ENCODE measurements around the gene SYNE2.

The SYNE2 gene

DNA sequence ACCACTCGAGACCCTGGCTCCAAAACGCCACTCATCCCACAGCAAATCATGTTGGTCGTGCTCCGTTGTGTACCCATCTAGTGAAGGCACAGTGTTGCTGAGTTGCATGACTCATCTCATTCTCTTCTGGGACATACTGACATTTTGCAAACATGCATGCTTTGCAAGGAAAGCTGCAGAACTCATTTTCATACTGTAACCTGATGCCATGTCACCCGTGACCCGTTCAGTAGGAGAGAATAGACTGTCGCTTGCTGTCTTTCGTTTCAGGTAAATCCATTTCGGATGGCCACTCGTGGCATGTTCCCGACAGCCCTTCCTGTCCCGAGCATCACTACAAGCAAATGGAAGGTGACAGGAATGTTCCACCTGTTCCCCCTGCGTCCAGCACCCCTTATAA, 363.2 kb downstream of the SYNE2 start:
- no peak overlapping the region for H3K4me3 ChIP-seq (ENCODE audit: low read length)

DNA sequence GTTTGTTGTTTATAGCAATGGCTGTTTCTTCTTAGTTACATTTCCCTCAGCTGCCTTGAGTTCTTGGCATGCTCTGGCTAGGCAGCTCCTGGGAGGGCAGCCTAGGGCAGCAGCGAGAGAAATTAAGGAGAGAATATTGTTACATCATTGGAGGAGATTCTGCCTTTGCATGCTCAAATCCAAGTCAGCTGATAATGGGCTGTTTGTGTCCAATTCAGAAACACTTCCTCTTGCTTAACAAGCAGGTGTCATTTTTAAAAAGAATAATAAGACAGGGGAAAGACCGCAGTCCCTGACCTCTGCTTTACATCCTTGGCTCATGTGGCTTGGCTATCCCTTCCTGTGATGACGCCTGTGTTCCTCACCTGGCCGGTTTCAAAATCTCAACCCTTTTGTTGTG, 364.5 kb downstream of the SYNE2 start:
- Histone ChIP-seq H3K36me3 (ENCODE audit: control insufficient read depth, low read depth, low read length) (peaks cover 82% of the 10 kb centered on the region), H3K9me3 (ENCODE audit: control insufficient read depth, low read depth, low read length) (no peaks in the 10 kb centered on the region), H3K27ac (ENCODE audit: low read length) (no peak overlapping the region), H3K27me3 (ENCODE audit: control insufficient read depth, insufficient read depth, low read length) (no peaks in the 10 kb centered on the region), H3K4me3 (ENCODE audit: low read length) (no peak overlapping the region), H3K4me1 (ENCODE audit: control insufficient read depth, low read depth, low read length) (no peaks in the 10 kb centered on the region), H3K9ac (ENCODE audit: low read length) (no peak overlapping the region)

More for the DNA sequence above, 363.2 kb downstream of the SYNE2 start:
- no peaks in the 10 kb centered on the region for H3K27me3 ChIP-seq (ENCODE audit: control insufficient read depth, insufficient read depth, low read length)
- no peak overlapping the region for H3K9ac ChIP-seq (ENCODE audit: low read length)
- no peak overlapping the region for H3K27ac ChIP-seq (ENCODE audit: low read length)
- peaks cover 79% of the 10 kb centered on the region for H3K36me3 ChIP-seq (ENCODE audit: control insufficient read depth, low read depth, low read length)
- H3K4me1 ChIP-seq (ENCODE audit: control insufficient read depth, low read depth, low read length) = no peaks in the 10 kb centered on the region
- no peaks in the 10 kb centered on the region for H3K9me3 ChIP-seq (ENCODE audit: control insufficient read depth, low read depth, low read length)

DNA sequence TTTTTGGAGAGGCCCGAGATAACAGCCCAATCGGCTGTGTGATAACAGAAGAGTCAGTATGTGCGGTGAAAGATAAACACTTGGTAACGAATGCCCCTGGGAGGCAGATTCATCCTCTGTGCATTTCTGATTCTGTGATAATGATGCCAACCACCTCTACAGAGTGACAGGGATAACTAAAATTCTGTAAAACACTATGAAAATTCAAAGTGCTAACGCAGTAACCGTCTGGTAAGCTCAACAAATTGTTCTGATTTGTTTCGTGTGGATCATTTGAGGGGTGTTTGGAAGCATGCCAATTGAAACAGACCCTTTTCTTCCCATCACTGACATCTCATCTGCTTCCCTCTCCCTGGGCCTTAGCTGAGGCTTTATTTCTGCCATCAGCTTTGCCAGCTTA, 365.0 kb downstream of the SYNE2 start:
- H3K27ac ChIP-seq (ENCODE audit: low read length) = no peak overlapping the region
- no peaks in the 10 kb centered on the region for H3K9me3 ChIP-seq (ENCODE audit: control insufficient read depth, low read depth, low read length)
- H3K27me3 ChIP-seq (ENCODE audit: control insufficient read depth, insufficient read depth, low read length) = no peaks in the 10 kb centered on the region
- H3K4me1 ChIP-seq (ENCODE audit: control insufficient read depth, low read depth, low read length) = no peaks in the 10 kb centered on the region
- no peak overlapping the region for H3K4me3 ChIP-seq (ENCODE audit: low read length)
- H3K36me3 ChIP-seq (ENCODE audit: control insufficient read depth, low read depth, low read length) = peaks cover 79% of the 10 kb centered on the region
- H3K9ac ChIP-seq (ENCODE audit: low read length) = no peak overlapping the region

DNA sequence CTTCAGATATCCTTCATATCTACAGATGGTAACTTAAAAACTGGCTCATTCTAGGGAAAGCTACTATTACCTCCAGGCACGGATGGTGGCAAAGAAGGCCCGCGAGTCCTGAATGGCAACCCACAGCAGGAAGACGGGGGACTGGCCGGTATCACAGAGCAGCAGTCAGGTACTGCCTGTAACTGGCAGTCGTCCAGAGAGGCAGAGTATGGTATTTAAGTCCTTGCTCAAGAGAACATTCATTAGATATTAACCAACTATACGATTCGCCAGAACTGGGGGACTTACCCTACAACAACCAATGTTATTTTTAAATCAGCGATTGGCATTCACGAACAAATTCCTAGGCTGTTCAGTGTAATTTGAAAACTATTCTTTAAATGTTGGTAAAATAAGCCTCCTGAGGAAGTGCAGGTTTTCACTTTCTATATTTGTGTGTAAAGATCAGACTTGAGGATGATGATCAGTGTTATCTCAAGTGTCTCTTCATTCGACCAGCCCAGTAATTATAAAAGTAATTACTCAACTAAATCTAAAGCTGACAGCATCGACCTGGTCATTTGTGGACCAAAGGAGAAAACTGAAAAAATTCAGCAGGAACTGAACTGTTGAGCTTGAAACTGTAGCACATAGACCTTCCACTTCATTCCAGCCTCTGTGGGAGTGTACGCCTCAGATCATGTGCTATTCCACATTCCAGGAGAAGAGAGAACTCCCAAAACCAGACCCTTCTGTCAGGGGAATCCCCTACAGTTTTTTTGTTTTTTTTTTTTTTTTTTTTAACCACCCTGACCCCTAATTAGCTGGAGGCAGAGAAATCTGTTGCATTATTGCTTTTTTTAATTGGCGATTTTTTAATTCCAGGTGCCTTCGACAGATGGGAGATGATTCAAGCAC, 365.8 kb downstream of the SYNE2 start:
- no peak overlapping the region for H3K4me3 ChIP-seq (ENCODE audit: low read length)
- H3K27me3 ChIP-seq (ENCODE audit: control insufficient read depth, insufficient read depth, low read length) = no peaks in the 10 kb centered on the region
- no peaks in the 10 kb centered on the region for H3K4me1 ChIP-seq (ENCODE audit: control insufficient read depth, low read depth, low read length)
- no peak overlapping the region for H3K9ac ChIP-seq (ENCODE audit: low read length)
- H3K36me3 ChIP-seq (ENCODE audit: control insufficient read depth, low read depth, low read length) = peaks cover 81% of the 10 kb centered on the region
- no peak overlapping the region for H3K27ac ChIP-seq (ENCODE audit: low read length)
- H3K9me3 ChIP-seq (ENCODE audit: control insufficient read depth, low read depth, low read length) = no peaks in the 10 kb centered on the region

DNA sequence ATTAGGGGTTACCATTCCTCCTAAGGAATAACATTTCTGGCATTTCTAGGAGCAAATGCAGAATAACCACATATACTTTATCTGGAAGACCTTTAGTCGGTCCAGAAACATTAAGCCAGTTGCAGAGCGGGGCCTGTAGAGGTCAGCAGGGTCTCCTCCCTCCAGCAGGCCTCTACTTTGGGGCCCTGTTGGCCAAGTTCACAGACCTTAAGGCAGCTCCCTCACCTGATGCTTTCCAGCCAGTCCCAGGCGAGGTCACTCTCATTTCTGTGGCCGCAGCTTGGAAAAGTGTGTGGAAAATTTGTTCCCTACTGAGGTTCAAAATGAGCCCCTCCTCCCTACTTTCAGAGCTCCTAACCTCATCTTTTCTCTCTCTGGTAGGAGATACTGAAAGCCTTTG, 367.3 kb downstream of the SYNE2 start:
- peaks cover 85% of the 10 kb centered on the region for H3K36me3 ChIP-seq (ENCODE audit: control insufficient read depth, low read depth, low read length)
- H3K9ac ChIP-seq (ENCODE audit: low read length) = no peak overlapping the region
- H3K4me3 ChIP-seq (ENCODE audit: low read length) = no peak overlapping the region
- no peaks in the 10 kb centered on the region for H3K9me3 ChIP-seq (ENCODE audit: control insufficient read depth, low read depth, low read length)
- no peak overlapping the region for H3K27ac ChIP-seq (ENCODE audit: low read length)
- no peaks in the 10 kb centered on the region for H3K4me1 ChIP-seq (ENCODE audit: control insufficient read depth, low read depth, low read length)
- H3K27me3 ChIP-seq (ENCODE audit: control insufficient read depth, insufficient read depth, low read length) = no peaks in the 10 kb centered on the region

DNA sequence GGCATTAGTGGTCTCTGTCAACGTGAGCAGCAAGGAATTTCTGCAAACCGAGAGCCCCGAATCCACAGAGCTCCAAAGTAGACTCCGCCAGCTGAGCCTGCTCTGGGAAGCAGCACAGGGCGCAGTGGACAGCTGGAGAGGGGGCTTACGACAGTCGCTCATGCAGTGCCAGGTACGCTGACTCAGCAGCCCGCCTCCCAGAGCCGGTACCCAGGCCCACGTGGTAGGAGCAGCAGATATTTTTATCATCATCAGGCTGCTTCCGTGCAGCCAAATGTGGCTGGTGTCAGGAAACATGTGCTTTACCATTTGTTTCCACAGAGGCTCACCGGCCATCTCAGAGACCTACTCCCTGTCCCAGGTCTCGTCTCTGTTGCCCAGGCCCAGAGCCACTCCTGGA, 367.7 kb downstream of the SYNE2 start:
- no peak overlapping the region for H3K27ac ChIP-seq (ENCODE audit: low read length)
- H3K36me3 ChIP-seq (ENCODE audit: control insufficient read depth, low read depth, low read length) = peaks cover 84% of the 10 kb centered on the region
- H3K27me3 ChIP-seq (ENCODE audit: control insufficient read depth, insufficient read depth, low read length) = no peaks in the 10 kb centered on the region

DNA sequence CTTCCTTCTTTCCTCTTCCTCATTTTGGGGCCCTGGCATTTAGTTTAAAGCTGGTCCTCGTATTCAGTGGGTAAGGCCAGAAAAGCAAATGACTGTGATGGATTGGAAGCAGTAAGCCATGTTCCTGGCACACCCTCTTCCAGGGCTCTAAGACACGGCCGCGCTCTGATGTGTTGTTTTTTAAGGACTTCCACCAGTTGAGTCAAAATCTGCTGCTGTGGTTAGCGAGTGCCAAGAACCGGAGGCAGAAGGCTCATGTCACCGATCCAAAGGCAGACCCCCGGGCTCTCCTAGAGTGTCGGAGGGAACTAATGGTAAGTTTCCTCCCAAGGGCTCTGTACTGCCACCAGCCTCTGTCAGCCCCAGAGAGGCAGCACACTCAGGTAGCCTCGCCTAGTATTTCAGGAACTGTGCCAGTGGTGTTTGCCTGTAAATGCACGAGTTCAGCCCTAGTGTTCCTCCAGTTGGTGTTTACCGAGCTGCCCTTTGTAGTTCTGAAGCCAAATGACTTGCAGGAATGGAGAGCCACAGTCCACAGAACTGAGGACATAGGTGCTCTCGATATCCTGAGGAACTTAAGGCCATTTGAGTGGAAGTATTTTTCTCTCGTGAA, 368.7 kb downstream of the SYNE2 start:
- H3K27ac ChIP-seq (ENCODE audit: low read length) = no peak overlapping the region
- H3K9me3 ChIP-seq (ENCODE audit: control insufficient read depth, low read depth, low read length) = no peaks in the 10 kb centered on the region
- H3K4me1 ChIP-seq (ENCODE audit: control insufficient read depth, low read depth, low read length) = no peaks in the 10 kb centered on the region
- H3K36me3 ChIP-seq (ENCODE audit: control insufficient read depth, low read depth, low read length) = peaks cover 76% of the 10 kb centered on the region
- H3K9ac ChIP-seq (ENCODE audit: low read length) = no peak overlapping the region
- H3K4me3 ChIP-seq (ENCODE audit: low read length) = no peak overlapping the region
- H3K27me3 ChIP-seq (ENCODE audit: control insufficient read depth, insufficient read depth, low read length) = no peaks in the 10 kb centered on the region

More for the DNA sequence above, 367.7 kb downstream of the SYNE2 start:
- Histone ChIP-seq H3K4me1 (ENCODE audit: control insufficient read depth, low read depth, low read length) (no peaks in the 10 kb centered on the region), H3K4me3 (ENCODE audit: low read length) (no peak overlapping the region), H3K9me3 (ENCODE audit: control insufficient read depth, low read depth, low read length) (no peaks in the 10 kb centered on the region), H3K9ac (ENCODE audit: low read length) (no peak overlapping the region)

DNA sequence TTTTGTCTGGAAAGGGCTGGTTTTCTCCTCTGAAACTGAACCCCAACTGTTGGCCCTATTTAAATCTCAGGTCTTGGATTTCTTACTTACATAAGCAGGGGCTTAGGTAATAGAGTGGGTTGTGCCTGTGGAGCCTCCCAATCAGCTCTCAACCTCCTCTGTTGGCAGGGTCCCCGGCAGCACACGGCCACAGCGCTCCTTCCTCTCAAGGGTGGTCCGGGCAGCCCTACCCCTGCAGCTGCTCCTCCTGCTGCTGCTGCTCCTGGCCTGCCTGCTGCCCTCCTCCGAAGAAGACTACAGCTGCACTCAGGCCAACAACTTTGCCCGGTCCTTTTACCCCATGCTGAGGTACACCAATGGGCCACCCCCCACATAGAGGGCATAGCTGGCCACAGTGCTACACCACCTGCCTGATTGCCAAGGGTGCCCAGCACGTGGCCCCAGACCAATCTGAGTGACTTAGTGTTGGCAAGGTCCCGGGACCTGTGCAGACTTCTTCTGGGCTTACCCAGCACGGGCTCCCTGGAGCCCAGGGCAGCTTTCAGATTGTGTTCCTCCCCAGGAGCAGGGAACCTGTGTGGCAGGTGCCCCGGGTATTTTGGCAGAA, 372.4 kb downstream of the SYNE2 start:
- no peaks in the 10 kb centered on the region for H3K9me3 ChIP-seq (ENCODE audit: control insufficient read depth, low read depth, low read length)
- H3K27ac ChIP-seq (ENCODE audit: low read length) = no peak overlapping the region
- H3K36me3 ChIP-seq (ENCODE audit: control insufficient read depth, low read depth, low read length) = peaks cover 69% of the 10 kb centered on the region
- H3K27me3 ChIP-seq (ENCODE audit: control insufficient read depth, insufficient read depth, low read length) = no peaks in the 10 kb centered on the region
- H3K4me1 ChIP-seq (ENCODE audit: control insufficient read depth, low read depth, low read length) = no peaks in the 10 kb centered on the region
- H3K4me3 ChIP-seq (ENCODE audit: low read length) = no peak overlapping the region
- no peak overlapping the region for H3K9ac ChIP-seq (ENCODE audit: low read length)

DNA sequence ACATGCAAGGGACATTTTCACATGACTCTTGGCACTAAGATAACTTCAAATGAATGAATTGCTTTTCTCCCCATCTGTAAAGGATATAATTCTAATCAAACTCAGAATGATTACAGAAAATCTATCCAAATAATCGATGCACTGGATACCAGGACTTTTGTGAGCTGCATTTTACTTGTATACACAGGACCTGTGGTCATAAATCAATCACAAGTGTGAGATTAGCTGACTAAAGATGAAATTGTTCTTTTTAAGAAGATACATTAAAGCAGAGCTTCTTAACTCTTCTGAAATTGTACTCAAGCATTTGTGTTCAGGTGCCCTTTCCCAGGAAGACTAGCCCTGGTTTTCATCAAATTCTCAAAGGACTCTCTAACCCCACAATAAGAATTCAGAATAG, 375.1 kb downstream of the SYNE2 start:
- H3K4me3 ChIP-seq (ENCODE audit: low read length) = no peak overlapping the region

DNA sequence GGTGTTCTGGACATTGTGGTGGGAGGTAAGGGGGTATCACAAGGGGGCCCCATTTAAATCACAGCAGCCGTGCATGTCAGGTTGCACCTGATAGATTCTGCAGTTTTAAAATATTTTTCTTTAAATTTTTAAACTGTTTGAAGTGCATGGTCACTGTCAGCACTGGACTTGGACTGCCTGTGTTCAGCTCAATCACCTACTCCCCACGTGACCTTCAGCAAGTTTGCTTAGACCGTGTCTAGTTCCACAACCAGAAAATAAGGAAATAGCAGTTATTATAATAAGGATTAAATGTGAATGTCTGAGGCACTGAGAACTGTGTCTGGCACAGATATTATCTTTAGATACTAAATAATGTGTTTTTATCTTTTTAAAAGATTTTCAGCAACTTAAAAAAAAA, 376.7 kb downstream of the SYNE2 start:
- Histone ChIP-seq H3K9ac (ENCODE audit: low read length) (no peak overlapping the region), H3K27me3 (ENCODE audit: control insufficient read depth, insufficient read depth, low read length) (no peaks in the 10 kb centered on the region), H3K4me3 (ENCODE audit: low read length) (no peak overlapping the region), H3K4me1 (ENCODE audit: control insufficient read depth, low read depth, low read length) (no peaks in the 10 kb centered on the region), H3K9me3 (ENCODE audit: control insufficient read depth, low read depth, low read length) (no peaks in the 10 kb centered on the region), H3K27ac (ENCODE audit: low read length) (no peak overlapping the region), H3K36me3 (ENCODE audit: control insufficient read depth, low read depth, low read length) (peaks cover 34% of the 10 kb centered on the region)

More for the DNA sequence above, 375.1 kb downstream of the SYNE2 start:
- no peaks in the 10 kb centered on the region for H3K27me3 ChIP-seq (ENCODE audit: control insufficient read depth, insufficient read depth, low read length)
- H3K36me3 ChIP-seq (ENCODE audit: control insufficient read depth, low read depth, low read length) = peaks cover 50% of the 10 kb centered on the region
- H3K9me3 ChIP-seq (ENCODE audit: control insufficient read depth, low read depth, low read length) = no peaks in the 10 kb centered on the region
- H3K27ac ChIP-seq (ENCODE audit: low read length) = no peak overlapping the region
- H3K9ac ChIP-seq (ENCODE audit: low read length) = no peak overlapping the region
- H3K4me1 ChIP-seq (ENCODE audit: control insufficient read depth, low read depth, low read length) = no peaks in the 10 kb centered on the region

DNA sequence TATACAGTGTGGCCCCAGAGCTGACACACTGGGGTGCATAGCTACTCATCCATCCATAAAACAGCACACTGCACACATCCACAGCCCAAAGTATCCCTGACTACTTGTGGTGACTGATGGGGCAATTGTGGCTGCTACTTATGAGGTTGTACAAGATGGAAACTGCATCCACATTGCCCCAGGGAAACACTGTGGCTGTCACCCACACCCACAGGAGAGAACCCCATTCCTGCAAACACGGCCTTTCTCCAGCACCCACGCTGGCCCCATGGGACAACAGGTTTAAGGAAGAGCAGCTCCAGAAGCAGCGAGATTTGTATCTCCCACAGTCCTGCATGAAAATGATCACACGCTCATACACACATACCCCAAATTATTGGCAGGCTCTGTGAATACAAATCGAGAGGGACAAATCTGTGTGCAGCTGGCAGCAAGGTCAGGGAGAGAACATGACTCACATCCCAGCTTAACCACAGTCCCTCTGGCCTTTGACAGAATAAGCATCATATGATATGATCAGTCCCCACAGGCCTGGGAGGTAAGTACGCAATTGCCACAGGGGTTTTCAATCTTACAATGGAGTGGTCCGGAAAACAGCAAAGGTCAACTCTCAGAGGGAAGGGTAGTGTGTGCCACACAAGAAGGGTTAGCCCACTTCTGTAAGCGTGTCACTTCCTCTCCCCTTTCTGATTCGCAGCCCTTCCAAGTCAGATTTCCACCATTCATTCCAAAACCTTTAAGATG, 379.5 kb downstream of the SYNE2 start:
- Histone ChIP-seq H3K27me3 (ENCODE audit: control insufficient read depth, insufficient read depth, low read length) (no peaks in the 10 kb centered on the region), H3K4me1 (ENCODE audit: control insufficient read depth, low read depth, low read length) (no peaks in the 10 kb centered on the region), H3K27ac (ENCODE audit: low read length) (no peak overlapping the region), H3K9ac (ENCODE audit: low read length) (no peak overlapping the region), H3K36me3 (ENCODE audit: control insufficient read depth, low read depth, low read length) (peaks cover 18% of the 10 kb centered on the region), H3K4me3 (ENCODE audit: low read length) (no peak overlapping the region), H3K9me3 (ENCODE audit: control insufficient read depth, low read depth, low read length) (no peaks in the 10 kb centered on the region)
